GM20000 (cell line): ENCODE data around the gene HIGD1C.

ENCODE experiments used
- DNase-seq: peaks from one replicate; pipeline ENCODE4 v3.0.0; 2012; ENCODE audit warnings: low spot score
- CTCF ChIP-seq: IDR thresholded peaks from 2 replicates; pipeline ENCODE4 v1.5.1; 2012; ENCODE audit warnings: mild to moderate bottlenecking, control low read depth; ENCODE audit errors: extremely low read depth, missing control alignments

HIGD1C gene

DNA sequence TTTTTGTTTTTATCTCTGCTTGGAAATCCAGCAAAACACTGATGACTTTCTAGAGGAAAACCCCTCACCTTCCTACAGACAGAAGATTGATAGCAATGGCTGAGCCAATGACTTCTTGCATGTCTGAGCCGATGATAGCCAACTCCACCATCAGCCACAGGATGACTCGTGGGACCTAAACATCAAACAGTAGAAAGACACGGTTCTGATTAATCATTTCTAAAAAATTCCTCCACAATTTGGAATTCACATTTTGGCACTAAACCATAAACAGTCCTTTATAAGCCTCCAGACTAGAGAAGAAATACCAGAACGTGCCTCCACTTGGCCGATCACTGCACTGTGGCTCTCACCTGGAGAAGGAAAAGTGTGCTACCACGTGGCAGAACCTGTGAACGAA lies 47.9 kb downstream of the HIGD1C start:
- DNase-seq = no peak
- no peak for TF ChIP-seq CTCF

- no peak for TF ChIP-seq CTCF
- DNase-seq = no peak
These were observed 49.5 kb downstream of the HIGD1C start for GRCh38 chr12:51001799-51002198.

- TF ChIP-seq CTCF = no peak
- no peak for DNase-seq
These were observed 52.2 kb downstream of the HIGD1C start for GRCh38 chr12:51004504-51004903.

DNA sequence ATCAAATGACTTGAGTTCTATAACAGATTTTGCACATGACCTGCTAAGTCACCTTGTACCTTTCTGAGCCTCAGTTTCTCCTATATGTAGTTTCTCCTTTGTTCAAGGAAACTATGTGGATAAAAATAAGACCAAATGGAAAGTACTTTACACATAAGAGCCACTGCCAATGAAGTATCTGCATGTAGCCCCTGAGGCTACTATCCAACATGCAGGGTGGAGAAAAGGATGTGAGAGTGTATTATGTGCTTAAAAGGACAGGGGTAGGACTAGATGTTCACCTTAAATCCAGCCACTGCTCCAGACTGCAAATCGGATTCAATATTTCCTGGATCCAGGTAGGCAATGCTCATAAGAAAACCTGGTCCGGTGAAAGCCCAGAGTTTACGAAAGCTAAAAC lies 52.7 kb downstream of the HIGD1C start:
- TF ChIP-seq CTCF = no peak
- DNase-seq = no peak

DNA sequence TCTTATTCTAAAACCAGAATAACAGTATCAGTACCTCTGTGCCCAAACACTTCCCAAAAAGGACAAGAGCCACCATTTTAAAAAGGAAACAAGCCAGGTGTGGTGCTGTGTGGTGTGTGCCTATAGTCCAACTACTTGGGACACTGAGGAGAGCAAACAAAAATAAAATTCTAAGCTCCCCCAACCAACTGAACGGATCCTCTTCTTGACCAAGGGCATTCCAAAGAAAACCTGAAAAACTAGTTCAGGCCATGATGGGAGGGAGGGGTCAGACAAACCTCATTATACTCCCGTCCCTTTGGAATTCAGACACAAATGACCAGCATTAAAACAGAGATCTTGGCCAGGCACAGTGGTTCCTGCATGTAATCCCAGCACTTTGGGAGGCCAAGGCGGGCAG lies 53.3 kb downstream of the HIGD1C start:
- TF ChIP-seq CTCF = no peak
- no peak for DNase-seq

GRCh38 chr12:51008329-51009055 lies 56.1 kb downstream of the HIGD1C start:
- no peak for TF ChIP-seq CTCF
- no peak for DNase-seq

DNA sequence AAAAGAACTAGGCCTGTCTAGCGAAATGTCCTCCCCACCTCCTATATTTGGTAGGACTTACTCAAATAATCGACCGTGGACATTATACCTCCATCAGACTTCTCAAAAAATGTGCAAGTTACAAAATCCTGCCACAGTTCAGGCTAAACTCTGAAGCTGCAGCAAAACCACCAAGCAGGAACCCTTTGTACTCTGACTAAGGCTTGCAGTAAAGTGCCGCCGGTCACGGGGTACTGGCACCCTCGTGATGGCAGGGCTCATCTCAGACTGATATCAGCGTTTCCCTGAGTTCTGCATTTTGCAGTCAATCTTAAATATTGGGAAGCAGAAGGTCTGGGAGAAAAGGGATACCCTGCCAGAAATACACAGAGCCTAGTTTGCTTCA lies 56.7 kb downstream of the HIGD1C start:
- no peak for DNase-seq
- no peak for TF ChIP-seq CTCF
